ENCODE measurements around the gene SPATA31C1.

DNA sequence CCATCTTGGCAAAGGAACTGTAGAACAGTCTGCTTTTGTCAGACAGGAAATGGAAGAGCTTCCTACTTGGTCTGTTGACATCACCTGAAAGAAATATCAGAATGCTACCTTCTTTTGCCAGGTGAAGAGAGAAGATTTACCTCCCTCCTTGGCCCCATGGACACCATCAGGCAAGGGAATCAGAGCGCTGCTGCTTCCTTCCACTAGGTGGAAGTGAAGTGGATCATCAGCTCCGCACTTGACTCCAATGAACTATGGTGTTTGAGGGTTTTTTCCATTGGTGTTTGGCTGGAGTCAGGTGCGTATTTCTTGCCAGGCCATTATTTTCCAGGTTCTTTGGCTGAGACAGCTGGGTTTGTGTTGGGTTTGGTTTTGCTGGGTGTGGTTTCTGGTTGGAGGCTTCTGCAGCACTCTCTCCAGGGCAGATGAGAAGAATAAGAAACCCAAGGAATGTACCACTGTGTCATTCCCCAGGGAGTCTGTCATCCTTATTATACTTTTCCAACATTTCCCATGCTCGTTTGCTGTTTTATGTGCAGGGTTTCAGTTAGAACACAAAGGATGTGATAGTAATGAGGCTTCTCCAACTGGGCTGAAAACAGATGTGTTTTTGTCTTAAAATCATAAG lies 22.6 kb upstream of the SPATA31C1 start:
- TF ChIP-seq POLR2A (IDR thresholded peaks at IDR 0.05) (no peak), CTCF (IDR thresholded peaks at IDR 0.05) (no peak), POLR2AphosphoS5 (IDR thresholded peaks at IDR 0.05) (no peak), EP300 (IDR thresholded peaks at IDR 0.05) (no peak)
